HepG2 (cell line): Measurements from ENCODE around the gene RARA. TPM values are rescaled to one million over a fixed set of nuclear protein-coding genes. Genes with fewer than 3 reads are reported as not detected.

Experiments used
- ADNP ChIP-seq: sonication (generic); formaldehyde crosslinking; IDR thresholded peaks from 2 replicates; pipeline ENCODE4 v1.4.0; 2020; ENCODE audit warnings: missing genetic modification reagents
- AGO2 ChIP-seq: fragments of 200-400 bp; formaldehyde crosslinking; optimal IDR thresholded peaks from 2 replicates; pipeline ENCODE3; 2017; ENCODE audit warnings: mild to moderate bottlenecking, low read depth, low read length, moderate library complexity
- HNRNPL ChIP-seq: fragments of 200-400 bp; formaldehyde crosslinking; IDR thresholded peaks from 2 replicates; pipeline ENCODE4 v1.6.1; 2017; ENCODE audit warnings: mild to moderate bottlenecking, low read depth, low read length
- MBNL3 ChIP-seq: fragments of 250-450 bp; sonication (Bioruptor Pico); conservative IDR thresholded peaks from 2 replicates; pipeline ENCODE4 v1.8.0; 2022; ENCODE audit warnings: mild to moderate bottlenecking, inconsistent platforms
- RNF2 ChIP-seq: fragments of 450-650 bp; conservative IDR thresholded peaks from 2 replicates; pipeline ENCODE4 v1.6.1; 2016; ENCODE audit warnings: low read depth
- SETDB1 ChIP-seq: sonication (generic); formaldehyde crosslinking; IDR thresholded peaks from 2 replicates; pipeline ENCODE4 v1.5.1; 2020; ENCODE audit warnings: missing genetic modification reagents, mild to moderate bottlenecking, borderline replicate concordance
- ZNF101 ChIP-seq: sonication (generic); formaldehyde crosslinking; IDR thresholded peaks from 2 replicates; pipeline ENCODE4 v1.4.0; 2020; ENCODE audit warnings: mild to moderate bottlenecking, low read depth, missing genetic modification reagents, borderline replicate concordance
- ZNF260 ChIP-seq: sonication (generic); formaldehyde crosslinking; IDR thresholded peaks from 2 replicates; pipeline ENCODE4 v1.4.0; 2020; ENCODE audit warnings: missing genetic modification reagents, low read depth, mild to moderate bottlenecking, borderline replicate concordance
- ZNF788 ChIP-seq: sonication (generic); formaldehyde crosslinking; IDR thresholded peaks from 2 replicates; pipeline ENCODE4 v1.5.0; 2020; ENCODE audit warnings: mild to moderate bottlenecking, missing genetic modification reagents, borderline replicate concordance
- ZNF850 ChIP-seq: sonication (generic); formaldehyde crosslinking; conservative IDR thresholded peaks from 2 replicates; pipeline ENCODE4 v1.9.0; 2021; ENCODE audit warnings: mild to moderate bottlenecking, missing genetic modification reagents
- polyA plus RNA-seq, 8 experiments: library from polyadenylated mRNA; depleted of rRNA in 3 of 8; stranded (reverse) in 7 of 8; unstranded in 1 of 8; fragments of >200 nt; fragmentation: Illumina TruSeq in 4 of 8; extraction: Trizol in 4 of 8; gene quantifications; 2 replicates each; pipeline versions ENCODE4 v1.2.1 to v1.2.3, GENCODE V29; 2011 to 2016; ENCODE audit warnings: low read depth in 4 of 8, missing spikeins in 1 of 8, mixed read lengths in 1 of 8; ENCODE audit not compliant: insufficient read depth in 1 of 8
- total RNA-seq, 5 experiments: library from RNA; depleted of rRNA; stranded (reverse); fragments of >200 nt; fragmentation: Illumina TruSeq; extraction: Trizol; gene quantifications; 2 replicates each; pipeline ENCODE4 v1.2.3, GENCODE V29; 2016; ENCODE audit warnings: low read depth in 1 of 5
- TF ChIP-seq, protein P1 (sequence below): sonication (generic); formaldehyde crosslinking; IDR thresholded peaks from 2 replicates; pipeline ENCODE4 v1.4.0; 2020; ENCODE audit warnings: missing genetic modification reagents
- TF ChIP-seq, protein P2 (sequence below): sonication (generic); formaldehyde crosslinking; IDR thresholded peaks from 2 replicates; pipeline ENCODE4 v1.4.0; 2020; ENCODE audit warnings: missing genetic modification reagents
- TF ChIP-seq, protein P3 (sequence below): sonication (generic); formaldehyde crosslinking; IDR thresholded peaks from 2 replicates; pipeline ENCODE4 v1.5.0; 2020; ENCODE audit warnings: mild to moderate bottlenecking, missing genetic modification reagents
- TF ChIP-seq, protein P4 (sequence below): sonication (generic); formaldehyde crosslinking; IDR thresholded peaks from 2 replicates; pipeline ENCODE4 v1.8.1; 2022; ENCODE audit warnings: mild to moderate bottlenecking, missing genetic modification reagents
- TF ChIP-seq, protein P5 (sequence below): sonication (generic); formaldehyde crosslinking; IDR thresholded peaks from 2 replicates; pipeline ENCODE4 v1.4.0; 2020; ENCODE audit warnings: missing genetic modification reagents, borderline replicate concordance

RARA gene
- total and polyA plus RNA-seq, 2 of the 13 experiments (the other 11 are each of a cell fraction or from before 2014, with no cell fraction given), result 6.4 to 8.6 TPM

DNA sequence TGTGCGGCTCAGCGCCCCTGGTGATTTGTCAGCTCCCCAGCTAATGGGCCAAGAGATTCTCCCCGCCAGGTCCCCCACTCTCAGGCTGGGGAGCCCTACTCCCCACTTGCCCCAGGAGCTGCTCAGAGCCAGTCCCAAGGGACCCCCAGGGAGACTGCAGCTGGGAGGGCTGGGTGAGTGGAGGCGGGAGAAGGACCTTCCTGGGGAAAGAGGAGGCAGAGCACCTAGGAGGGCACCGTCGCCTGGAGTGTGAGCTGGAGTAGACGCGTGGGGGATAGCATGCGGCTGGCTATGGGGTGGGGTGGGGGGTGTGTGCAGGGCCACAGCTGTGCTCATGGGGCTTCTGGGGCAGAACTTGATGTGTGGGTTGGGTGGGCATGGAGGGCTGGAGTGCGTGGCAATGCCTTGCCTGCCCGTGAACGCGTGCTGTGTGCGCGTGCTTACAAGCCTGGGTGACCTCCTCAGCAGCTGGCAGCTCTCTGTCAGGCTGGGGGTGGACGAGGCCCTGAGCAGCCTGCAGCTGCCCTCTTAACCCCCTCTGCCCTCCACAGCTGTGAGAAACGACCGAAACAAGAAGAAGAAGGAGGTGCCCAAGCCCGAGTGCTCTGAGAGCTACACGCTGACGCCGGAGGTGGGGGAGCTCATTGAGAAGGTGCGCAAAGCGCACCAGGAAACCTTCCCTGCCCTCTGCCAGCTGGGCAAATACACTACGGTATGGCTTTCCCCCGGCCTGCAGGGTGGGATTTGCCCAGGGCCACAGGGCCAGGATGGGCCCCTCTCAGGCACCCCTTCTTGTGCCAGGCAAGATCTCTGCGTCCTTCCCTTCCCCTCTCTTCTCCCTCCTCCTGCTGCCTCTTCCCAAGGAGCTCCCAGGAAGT lies 42.6 kb downstream of the RARA start (continued):
- TF ChIP-seq MBNL3 (CRISPR knock-in tag) (no peak), AGO2 (peak; percentile 47), ZNF260 (CRISPR knock-in tag) (no peak), RNF2 (no peak), ADNP (no peak), ZNF850 (no peak), ZNF788 (no peak), HNRNPL (0 out of 2 replicates have a peak, but pooled peaks have one; percentile 39), SETDB1 (CRISPR knock-in tag) (no peak), ZNF101 (CRISPR knock-in tag) (no peak)
- TF ChIP-seq, protein P1, sequence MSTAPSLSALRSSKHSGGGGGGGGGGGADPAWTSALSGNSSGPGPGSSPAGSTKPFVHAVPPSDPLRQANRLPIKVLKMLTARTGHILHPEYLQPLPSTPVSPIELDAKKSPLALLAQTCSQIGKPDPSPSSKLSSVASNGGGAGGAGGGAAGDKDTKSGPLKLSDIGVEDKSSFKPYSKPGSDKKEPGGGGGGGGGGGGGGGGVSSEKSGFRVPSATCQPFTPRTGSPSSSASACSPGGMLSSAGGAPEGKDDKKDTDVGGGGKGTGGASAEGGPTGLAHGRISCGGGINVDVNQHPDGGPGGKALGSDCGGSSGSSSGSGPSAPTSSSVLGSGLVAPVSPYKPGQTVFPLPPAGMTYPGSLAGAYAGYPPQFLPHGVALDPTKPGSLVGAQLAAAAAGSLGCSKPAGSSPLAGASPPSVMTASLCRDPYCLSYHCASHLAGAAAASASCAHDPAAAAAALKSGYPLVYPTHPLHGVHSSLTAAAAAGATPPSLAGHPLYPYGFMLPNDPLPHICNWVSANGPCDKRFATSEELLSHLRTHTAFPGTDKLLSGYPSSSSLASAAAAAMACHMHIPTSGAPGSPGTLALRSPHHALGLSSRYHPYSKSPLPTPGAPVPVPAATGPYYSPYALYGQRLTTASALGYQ (CRISPR knock-in tag), result no peak
- TF ChIP-seq, protein P2, sequence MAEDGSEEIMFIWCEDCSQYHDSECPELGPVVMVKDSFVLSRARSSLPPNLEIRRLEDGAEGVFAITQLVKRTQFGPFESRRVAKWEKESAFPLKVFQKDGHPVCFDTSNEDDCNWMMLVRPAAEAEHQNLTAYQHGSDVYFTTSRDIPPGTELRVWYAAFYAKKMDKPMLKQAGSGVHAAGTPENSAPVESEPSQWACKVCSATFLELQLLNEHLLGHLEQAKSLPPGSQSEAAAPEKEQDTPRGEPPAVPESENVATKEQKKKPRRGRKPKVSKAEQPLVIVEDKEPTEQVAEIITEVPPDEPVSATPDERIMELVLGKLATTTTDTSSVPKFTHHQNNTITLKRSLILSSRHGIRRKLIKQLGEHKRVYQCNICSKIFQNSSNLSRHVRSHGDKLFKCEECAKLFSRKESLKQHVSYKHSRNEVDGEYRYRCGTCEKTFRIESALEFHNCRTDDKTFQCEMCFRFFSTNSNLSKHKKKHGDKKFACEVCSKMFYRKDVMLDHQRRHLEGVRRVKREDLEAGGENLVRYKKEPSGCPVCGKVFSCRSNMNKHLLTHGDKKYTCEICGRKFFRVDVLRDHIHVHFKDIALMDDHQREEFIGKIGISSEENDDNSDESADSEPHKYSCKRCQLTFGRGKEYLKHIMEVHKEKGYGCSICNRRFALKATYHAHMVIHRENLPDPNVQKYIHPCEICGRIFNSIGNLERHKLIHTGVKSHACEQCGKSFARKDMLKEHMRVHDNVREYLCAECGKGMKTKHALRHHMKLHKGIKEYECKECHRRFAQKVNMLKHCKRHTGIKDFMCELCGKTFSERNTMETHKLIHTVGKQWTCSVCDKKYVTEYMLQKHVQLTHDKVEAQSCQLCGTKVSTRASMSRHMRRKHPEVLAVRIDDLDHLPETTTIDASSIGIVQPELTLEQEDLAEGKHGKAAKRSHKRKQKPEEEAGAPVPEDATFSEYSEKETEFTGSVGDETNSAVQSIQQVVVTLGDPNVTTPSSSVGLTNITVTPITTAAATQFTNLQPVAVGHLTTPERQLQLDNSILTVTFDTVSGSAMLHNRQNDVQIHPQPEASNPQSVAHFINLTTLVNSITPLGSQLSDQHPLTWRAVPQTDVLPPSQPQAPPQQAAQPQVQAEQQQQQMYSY (CRISPR knock-in tag), result no peak
- TF ChIP-seq, protein P3, sequence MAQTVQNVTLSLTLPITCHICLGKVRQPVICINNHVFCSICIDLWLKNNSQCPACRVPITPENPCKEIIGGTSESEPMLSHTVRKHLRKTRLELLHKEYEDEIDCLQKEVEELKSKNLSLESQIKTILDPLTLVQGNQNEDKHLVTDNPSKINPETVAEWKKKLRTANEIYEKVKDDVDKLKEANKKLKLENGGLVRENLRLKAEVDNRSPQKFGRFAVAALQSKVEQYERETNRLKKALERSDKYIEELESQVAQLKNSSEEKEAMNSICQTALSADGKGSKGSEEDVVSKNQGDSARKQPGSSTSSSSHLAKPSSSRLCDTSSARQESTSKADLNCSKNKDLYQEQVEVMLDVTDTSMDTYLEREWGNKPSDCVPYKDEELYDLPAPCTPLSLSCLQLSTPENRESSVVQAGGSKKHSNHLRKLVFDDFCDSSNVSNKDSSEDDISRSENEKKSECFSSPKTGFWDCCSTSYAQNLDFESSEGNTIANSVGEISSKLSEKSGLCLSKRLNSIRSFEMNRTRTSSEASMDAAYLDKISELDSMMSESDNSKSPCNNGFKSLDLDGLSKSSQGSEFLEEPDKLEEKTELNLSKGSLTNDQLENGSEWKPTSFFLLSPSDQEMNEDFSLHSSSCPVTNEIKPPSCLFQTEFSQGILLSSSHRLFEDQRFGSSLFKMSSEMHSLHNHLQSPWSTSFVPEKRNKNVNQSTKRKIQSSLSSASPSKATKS (CRISPR knock-in tag), result no peak
- TF ChIP-seq, protein P4, sequence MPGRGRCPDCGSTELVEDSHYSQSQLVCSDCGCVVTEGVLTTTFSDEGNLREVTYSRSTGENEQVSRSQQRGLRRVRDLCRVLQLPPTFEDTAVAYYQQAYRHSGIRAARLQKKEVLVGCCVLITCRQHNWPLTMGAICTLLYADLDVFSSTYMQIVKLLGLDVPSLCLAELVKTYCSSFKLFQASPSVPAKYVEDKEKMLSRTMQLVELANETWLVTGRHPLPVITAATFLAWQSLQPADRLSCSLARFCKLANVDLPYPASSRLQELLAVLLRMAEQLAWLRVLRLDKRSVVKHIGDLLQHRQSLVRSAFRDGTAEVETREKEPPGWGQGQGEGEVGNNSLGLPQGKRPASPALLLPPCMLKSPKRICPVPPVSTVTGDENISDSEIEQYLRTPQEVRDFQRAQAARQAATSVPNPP, result no peak
- TF ChIP-seq, protein P5, sequence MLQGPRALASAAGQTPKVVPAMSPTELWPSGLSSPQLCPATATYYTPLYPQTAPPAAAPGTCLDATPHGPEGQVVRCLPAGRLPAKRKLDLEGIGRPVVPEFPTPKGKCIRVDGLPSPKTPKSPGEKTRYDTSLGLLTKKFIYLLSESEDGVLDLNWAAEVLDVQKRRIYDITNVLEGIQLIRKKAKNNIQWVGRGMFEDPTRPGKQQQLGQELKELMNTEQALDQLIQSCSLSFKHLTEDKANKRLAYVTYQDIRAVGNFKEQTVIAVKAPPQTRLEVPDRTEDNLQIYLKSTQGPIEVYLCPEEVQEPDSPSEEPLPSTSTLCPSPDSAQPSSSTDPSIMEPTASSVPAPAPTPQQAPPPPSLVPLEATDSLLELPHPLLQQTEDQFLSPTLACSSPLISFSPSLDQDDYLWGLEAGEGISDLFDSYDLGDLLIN (CRISPR knock-in tag), result no peak
